Mesodermal cell (in vitro differentiated cells): Measurements from ENCODE around the gene SUGP2.
A peak's percentile ranks its signal among the peaks of the same experiment; 100 is the strongest.

ENCODE experiments used
- H3K27ac ChIP-seq: 2 replicates; pipeline ENCODE4 v1.7.0; 2013; ENCODE audit warnings: mild to moderate bottlenecking, low read depth, low read length, moderate library complexity; ENCODE audit not compliant: severe bottlenecking
- H3K36me3 ChIP-seq: 2 replicates; pipeline ENCODE4 v1.7.1; 2013; ENCODE audit warnings: mild to moderate bottlenecking, low read length, moderate library complexity; ENCODE audit not compliant: control insufficient read depth, insufficient read depth
- H3K4me1 ChIP-seq: one replicate; pipeline ENCODE4 v1.7.1; 2013; ENCODE audit warnings: mild to moderate bottlenecking, low read length; ENCODE audit not compliant: insufficient read depth, control insufficient read depth, poor library complexity, severe bottlenecking
- H3K4me3 ChIP-seq: 2 replicates; pipeline ENCODE4 v1.7.0; 2013; ENCODE audit warnings: low read length, control low read depth, mild to moderate bottlenecking; ENCODE audit not compliant: insufficient read depth, poor library complexity, severe bottlenecking; ENCODE audit errors: extremely low read depth
- H3K9me3 ChIP-seq: 2 replicates; pipeline ENCODE4 v1.7.1; 2013; ENCODE audit warnings: mild to moderate bottlenecking, low read length, moderate library complexity; ENCODE audit not compliant: control insufficient read depth
- WGBS, 2 experiments: methylation state at CpG; one replicate each; pipeline ENCODE4 v1.1.5; 2013; ENCODE audit warnings: missing lambda C conversion rate in 2 of 2; ENCODE audit not compliant: insufficient coverage in 2 of 2; 5-methylcytosine and 5-hydroxymethylcytosine counted together

The SUGP2 gene

GRCh38 chr19:19067276-19068072 is 34.2 kb upstream of the SUGP2 start:
- H3K9me3 ChIP-seq, result no peaks in the 10 kb centered on the region
- H3K27ac ChIP-seq, result no peak overlapping the region
- H3K4me1 ChIP-seq, result peaks cover 17% of the 10 kb centered on the region
- H3K4me3 ChIP-seq, result no peak overlapping the region
- WGBS, 2 experiments, result 89 to 96% methylated on average over 3 to 7 of the region's 11 CpGs
- H3K36me3 ChIP-seq, result no peaks in the 10 kb centered on the region

- Histone ChIP-seq H3K27ac (no peak overlapping the region), H3K36me3 (peaks cover under 1% of the 10 kb centered on the region), H3K9me3 (no peaks in the 10 kb centered on the region), H3K4me3 (peak overlapping the region; percentile 46), H3K4me1 (peaks cover 23% of the 10 kb centered on the region)
- WGBS, 2 experiments, result 12 to 16% methylated on average over 18 to 20 of the region's 25 CpGs
Observed at GRCh38 chr19:19064811-19065745, 31.8 kb upstream of the SUGP2 start.

GRCh38 chr19:19064098-19064722 is 30.9 kb upstream of the SUGP2 start:
- Histone ChIP-seq H3K36me3 (peaks cover 9% of the 10 kb centered on the region), H3K4me3 (peak overlapping the region; percentile 46), H3K4me1 (peaks cover 23% of the 10 kb centered on the region), H3K9me3 (no peaks in the 10 kb centered on the region), H3K27ac (no peak overlapping the region)
- WGBS, 2 experiments, result 15 to 25% methylated on average over 10 to 19 of the region's 29 CpGs

DNA sequence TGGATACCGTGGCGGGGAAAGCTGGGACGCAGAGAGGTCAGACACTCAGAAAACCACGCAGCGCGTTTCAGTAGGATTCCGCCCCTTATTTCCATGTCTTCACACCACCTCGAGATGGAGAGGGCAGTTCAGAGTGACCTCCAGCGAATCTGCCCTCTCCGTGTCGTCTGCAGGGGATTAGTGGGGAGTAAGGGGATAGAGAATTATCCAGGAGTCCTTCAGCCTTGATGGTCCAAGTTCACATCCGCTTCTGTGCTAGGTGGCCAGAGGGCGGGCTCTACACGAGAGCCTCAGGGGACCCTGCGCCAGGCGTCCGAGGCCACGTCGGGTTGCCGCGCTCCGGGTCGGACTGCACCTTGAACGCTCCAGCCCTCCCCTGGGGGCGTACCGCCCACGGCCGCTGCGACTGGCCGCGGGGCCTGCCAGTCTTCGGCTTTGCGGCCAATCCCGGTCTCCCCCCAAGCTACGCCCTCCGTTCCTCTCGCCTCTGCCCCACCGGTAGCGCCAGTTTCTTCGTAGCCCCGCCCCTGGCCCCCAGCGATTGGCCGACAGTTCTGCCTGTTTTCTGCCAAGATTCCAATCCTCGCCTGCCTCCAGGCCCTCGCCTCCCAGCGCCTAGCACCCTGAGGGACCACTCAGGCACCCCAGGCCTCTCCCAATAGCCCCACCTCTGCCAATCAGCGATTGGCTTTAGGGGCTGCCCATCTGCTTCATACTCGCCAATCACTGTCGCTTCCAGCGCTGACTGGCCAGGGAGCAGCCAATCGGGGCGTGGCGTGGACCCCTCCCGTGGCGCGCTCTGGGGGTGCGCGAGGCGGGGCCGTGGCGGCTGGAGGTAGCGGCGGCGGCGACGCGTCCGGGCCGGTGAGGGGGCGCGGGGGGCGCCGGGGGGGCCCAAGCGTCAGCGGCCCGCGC is 30.1 kb upstream of the SUGP2 start, which contains the start of gene SLC25A42:
Gene SLC25A42, plus strand, starts transcription at position 812 of the 915 bp plus-strand sequence. CDS start 32,131 bp downstream, outside the sequence.
- Histone ChIP-seq H3K27ac (peak within 1 kb of the TSS; percentile 30), H3K36me3 (peaks cover 15% of the 10 kb centered on the region), H3K4me1 (peaks cover 23% of the 10 kb centered on the region), H3K9me3 (no peaks in the 10 kb centered on the region), H3K4me3 (peak within 1 kb of the TSS; percentile 46)
- WGBS, 2 experiments, result 4 to 8% methylated on average over 59 to 61 of the region's 77 CpGs

DNA sequence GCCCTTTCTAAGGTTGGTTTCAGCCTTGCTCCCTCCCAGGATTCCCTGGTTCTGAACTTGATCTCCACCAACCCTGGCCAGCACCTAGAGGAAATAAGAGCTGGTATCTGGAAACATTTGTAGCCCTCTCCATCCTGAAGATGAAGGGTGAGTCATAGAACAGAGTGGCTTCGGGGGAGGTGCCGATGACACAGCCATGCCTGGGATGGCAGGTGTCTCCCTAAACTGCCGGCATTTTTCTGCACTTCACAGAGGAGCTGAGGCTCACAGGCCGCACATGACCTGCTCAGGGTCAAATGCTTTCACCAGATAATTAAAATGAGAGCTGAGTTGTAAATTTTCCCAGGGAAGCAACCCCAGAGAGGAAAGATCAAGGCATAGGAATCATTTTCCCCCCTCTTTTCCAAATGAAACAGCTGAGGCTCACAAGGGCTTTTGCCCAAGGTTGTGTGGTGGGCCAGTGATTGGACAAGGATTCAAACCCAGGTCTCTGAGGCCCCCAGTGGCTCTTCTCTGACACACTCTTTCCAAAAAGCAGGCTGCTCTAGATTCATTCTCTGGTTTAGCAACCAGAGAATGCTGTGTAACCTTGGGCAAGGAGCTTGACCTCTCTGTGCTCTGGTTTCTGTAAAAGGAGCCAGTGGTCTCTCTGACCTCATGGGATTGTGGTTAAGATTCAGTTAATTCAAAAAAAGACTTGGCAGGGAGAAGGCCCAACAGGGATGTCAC is 29.3 kb upstream of the SUGP2 start:
- Histone ChIP-seq H3K27ac (peak overlapping the region; percentile 30), H3K36me3 (peaks cover 23% of the 10 kb centered on the region), H3K4me3 (peak overlapping the region; percentile 46), H3K4me1 (peaks cover 23% of the 10 kb centered on the region), H3K9me3 (no peaks in the 10 kb centered on the region)
- WGBS, 2 experiments, result 78 to 91% methylated on average over 3 to 4 of the region's 4 CpGs

DNA sequence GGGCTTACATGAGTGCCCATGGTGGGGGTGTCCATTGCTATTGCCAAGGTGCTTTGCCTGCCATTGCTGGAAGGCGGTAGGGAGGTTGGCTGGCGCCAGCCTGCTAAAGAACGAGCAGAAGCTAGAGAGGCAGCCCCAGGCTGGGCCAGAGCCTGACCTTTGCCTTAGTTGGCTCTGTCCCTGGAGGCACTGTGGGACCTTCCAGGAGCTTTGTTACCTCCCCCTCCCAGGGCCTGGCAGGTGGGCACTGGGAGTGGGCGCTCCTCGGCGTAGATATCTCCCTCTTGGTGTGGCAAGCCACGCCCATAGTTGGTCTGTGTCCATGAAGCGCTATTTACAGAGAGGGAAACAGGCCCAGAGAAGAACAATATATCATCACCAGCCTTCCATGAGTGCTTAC is 28.2 kb upstream of the SUGP2 start:
- Histone ChIP-seq H3K36me3 (peaks cover 34% of the 10 kb centered on the region), H3K27ac (no peak overlapping the region), H3K4me1 (peaks cover 23% of the 10 kb centered on the region), H3K9me3 (no peaks in the 10 kb centered on the region), H3K4me3 (no peak overlapping the region)
- 99 to 100% methylated on average over 6 to 8 of the region's 8 CpGs for WGBS, 2 experiments

DNA sequence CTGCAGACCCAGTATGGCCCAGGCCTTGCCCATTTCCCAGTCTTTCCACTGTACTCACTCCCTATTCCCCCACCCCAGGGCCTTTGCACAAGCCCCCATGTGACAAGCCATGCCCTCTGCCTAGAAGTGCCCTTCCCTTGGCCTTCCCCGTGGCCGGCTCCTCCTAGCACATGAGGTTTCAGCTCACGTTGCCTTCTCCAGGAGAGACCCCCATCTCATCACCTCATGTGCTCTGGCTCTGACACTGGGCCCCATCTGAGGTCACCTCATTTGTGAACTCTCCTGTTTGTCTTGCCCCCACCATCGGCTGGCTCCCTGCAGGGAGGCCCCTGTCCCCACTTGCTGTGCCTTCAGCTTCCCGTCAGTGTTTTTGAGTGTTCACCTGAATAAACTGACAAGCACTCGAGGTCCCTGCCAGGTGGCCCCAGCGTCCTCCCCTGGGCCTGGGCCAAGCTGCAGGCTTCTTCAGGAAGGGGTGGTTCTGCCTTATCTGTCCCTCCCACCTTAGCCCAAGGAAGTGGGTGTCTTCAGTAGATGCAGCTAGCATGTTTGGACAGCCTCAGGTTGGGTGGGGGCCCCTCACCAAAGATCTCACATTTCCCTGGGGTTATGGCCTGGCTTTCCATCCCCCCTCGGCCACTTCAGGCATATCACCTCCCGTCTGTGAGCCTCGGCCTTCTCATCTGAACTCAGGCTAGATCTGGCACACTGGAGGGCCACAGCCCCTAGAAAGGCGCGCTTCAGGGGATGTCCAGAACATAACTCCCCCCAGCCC is 26.7 kb upstream of the SUGP2 start:
- 89 to 96% methylated on average over 12 of the region's 12 CpGs for WGBS, 2 experiments
- Histone ChIP-seq H3K4me1 (peaks cover 18% of the 10 kb centered on the region), H3K9me3 (no peaks in the 10 kb centered on the region), H3K4me3 (no peak overlapping the region), H3K27ac (no peak overlapping the region), H3K36me3 (peaks cover 41% of the 10 kb centered on the region)

DNA sequence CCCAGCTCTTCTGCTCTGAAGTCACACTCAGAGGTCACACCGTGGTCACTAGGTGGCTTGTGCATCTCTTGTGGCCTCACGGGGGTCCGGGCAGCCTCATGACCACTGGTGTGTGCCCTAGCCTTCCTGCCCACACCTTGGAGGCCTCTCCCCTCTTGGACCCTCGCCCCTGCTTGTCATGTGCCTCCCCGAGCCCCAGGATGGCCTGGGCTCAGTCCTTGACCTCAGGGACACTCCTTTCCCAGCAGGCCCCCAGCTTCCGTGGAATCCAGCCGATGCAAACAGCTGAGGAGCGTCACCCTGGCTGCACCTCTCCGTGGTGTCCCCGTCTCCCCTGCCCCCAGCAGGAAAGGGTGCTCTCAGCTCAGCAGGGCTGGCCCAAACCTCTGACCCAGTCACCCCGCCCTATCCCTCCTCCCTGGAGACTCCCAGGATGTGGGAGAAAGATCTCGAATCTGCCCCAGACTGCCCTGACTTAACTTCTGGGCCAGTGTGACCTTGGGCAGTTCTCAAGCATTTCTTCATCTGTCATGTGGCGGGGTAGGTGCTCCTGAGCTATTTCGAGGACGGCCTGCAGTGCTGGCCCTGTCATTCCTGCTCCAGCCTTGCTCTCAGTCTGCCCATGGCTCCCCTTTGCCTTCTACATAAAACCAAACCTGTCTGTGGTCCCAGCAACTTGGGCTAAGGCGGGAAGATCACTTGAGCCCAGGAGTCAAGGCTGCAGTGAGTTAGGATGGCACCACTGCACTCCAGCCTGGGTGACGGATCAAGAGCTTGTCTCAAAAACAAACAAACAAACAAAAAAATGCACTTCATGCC is 25.9 kb upstream of the SUGP2 start:
- H3K4me1 ChIP-seq, result peaks cover 12% of the 10 kb centered on the region
- no peaks in the 10 kb centered on the region for H3K9me3 ChIP-seq
- H3K27ac ChIP-seq, result no peak overlapping the region
- peaks cover 49% of the 10 kb centered on the region for H3K36me3 ChIP-seq
- WGBS, 2 experiments, result 90 to 95% methylated on average over 16 to 17 of the region's 17 CpGs
- no peak overlapping the region for H3K4me3 ChIP-seq
